ENCODE results near the gene EXOSC6. TPM values are rescaled to one million over a fixed set of nuclear protein-coding genes. Genes with fewer than 3 reads are reported as not detected.
"Not testable (repeated sequence)": the region's sequence is repeated elsewhere in the genome, so short reads cannot be mapped to it uniquely, and the experiment has no call there.

Gene EXOSC6
- total RNA-seq, 6 donors from 2014 or later = 16.8 to 32.8 (median 20.5) TPM

DNA sequence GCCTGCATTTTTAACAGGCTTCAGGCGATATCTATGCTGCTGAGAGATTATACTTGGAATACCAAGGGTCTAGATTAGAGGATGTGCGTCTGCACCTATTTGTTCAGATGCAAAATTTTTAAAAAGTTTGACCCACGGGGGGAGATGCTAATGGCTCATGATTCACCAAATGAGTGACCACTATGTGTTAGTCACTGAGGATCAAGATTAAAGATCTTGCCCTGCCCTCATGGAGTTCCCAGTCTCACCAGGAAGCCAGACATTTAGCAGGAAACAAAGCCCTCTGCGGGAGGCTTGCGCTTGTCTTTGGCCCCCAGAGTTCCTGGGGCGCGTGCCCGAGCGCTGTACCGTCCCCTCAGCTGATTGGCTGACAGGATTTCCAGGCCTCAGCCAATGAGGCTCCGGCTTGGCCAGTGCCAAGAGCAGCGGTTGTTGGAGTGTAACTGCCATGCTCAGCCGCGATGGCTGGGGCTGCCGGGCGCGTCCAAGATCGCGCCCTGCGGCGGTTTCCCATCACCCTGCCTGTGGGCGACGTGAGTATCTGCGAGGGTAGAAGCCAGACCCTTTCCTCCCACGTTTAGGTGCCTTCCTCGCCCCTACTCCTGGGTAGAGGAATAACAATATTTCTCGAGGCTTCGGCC, 42.8 kb upstream of the EXOSC6 start:
- 88 to 93% methylated on average over 22 to 28 of the region's 28 CpGs for WGBS, 2 donors
- no peaks in the 10 kb centered on the region for H3K36me3 ChIP-seq
- ATAC-seq (ENCODE audit: low FRiP score in 2 of 2) = no peak
- peaks cover 8 to 13% (median 10%) of the 10 kb centered on the region in 4 donors for H3K4me1 ChIP-seq
- no peaks in the 10 kb centered on the region for H3K27me3 ChIP-seq
- no peak overlapping the region for H3K27ac ChIP-seq
- no peak overlapping the region for H3K4me3 ChIP-seq
- H3K9me3 ChIP-seq = no peaks in the 10 kb centered on the region
- TF ChIP-seq, protein P1, sequence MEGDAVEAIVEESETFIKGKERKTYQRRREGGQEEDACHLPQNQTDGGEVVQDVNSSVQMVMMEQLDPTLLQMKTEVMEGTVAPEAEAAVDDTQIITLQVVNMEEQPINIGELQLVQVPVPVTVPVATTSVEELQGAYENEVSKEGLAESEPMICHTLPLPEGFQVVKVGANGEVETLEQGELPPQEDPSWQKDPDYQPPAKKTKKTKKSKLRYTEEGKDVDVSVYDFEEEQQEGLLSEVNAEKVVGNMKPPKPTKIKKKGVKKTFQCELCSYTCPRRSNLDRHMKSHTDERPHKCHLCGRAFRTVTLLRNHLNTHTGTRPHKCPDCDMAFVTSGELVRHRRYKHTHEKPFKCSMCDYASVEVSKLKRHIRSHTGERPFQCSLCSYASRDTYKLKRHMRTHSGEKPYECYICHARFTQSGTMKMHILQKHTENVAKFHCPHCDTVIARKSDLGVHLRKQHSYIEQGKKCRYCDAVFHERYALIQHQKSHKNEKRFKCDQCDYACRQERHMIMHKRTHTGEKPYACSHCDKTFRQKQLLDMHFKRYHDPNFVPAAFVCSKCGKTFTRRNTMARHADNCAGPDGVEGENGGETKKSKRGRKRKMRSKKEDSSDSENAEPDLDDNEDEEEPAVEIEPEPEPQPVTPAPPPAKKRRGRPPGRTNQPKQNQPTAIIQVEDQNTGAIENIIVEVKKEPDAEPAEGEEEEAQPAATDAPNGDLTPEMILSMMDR (IDR thresholded peaks at IDR 0.05) = no peak
- TF ChIP-seq POLR2AphosphoS5 (IDR thresholded peaks at IDR 0.05) (no peak), EP300 (IDR thresholded peaks at IDR 0.05) (no peak), POLR2A (IDR thresholded peaks at IDR 0.05) (no peak)
- DNase-seq = peak in 1 of 2 donors; percentile 74

DNA sequence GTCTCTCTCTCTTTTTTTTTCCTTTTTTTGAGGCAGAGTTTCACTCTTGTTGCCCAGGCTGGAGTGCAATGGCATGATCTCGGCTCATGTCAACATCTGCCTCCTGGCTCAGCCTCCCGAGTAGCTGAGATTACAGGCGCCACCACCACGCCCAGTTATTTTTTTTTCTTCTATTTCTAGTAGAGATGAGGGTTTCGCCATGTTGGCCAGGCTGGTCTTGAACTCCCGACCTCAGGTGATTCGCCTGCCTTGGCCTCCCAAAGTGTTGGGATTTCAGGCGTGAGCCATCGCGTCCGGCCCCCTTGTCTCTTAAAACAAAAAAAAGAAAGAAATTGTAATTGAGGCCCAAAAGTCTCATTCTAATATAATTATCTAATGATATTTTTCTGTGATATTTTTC, 40.4 kb upstream of the EXOSC6 start:
- H3K4me3 ChIP-seq; DNase-seq; ATAC-seq (ENCODE audit: low FRiP score in 2 of 2); H3K36me3 ChIP-seq; H3K9me3 ChIP-seq; H3K27me3 ChIP-seq; H3K27ac ChIP-seq: not testable (repeated sequence)
- peaks cover 10 to 23% (median 14%) of the 10 kb centered on the region in 4 donors for H3K4me1 ChIP-seq
- 95 to 96% methylated on average over 11 of the region's 11 CpGs for WGBS, 2 donors

DNA sequence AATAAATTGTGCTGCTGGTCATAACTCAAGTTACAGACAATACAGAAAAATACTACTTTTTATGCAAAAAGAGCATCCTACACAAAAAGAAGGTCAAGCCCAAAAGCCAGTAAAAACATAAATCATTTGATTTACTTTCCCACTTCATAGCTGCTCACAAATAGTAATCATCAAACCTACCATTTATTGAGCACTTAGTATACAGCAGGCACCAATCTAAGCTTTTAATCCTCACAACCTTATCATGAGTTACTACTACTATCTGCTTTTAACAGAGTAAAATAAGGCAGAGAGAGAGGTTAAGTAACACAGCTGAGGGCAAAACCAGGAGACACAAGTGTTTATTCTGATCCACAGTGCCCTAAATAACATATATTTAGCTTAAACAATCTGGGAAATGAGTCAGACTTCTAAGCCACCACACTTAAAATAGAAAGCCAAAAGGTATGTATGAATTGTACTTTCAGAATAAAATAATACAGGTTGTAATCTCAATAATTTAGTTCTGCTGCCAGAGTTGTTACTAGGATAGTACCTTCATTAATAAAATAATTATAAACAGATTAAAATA, 39.3 kb upstream of the EXOSC6 start:
- no peaks in the 10 kb centered on the region for H3K9me3 ChIP-seq
- H3K4me1 ChIP-seq = peaks cover 10 to 23% (median 14%) of the 10 kb centered on the region in 4 donors
- TF ChIP-seq EP300 (IDR thresholded peaks at IDR 0.05) (no peak), POLR2A (IDR thresholded peaks at IDR 0.05) (no peak), POLR2AphosphoS5 (IDR thresholded peaks at IDR 0.05) (no peak)
- TF ChIP-seq, protein P1 (IDR thresholded peaks at IDR 0.05) = no peak
- ATAC-seq (ENCODE audit: low FRiP score in 2 of 2) (no peak), DNase-seq (no peak)
- no peak overlapping the region for H3K4me3 ChIP-seq
- no peaks in the 10 kb centered on the region for H3K27me3 ChIP-seq
- H3K27ac ChIP-seq = no peak overlapping the region
- no peaks in the 10 kb centered on the region for H3K36me3 ChIP-seq

DNA sequence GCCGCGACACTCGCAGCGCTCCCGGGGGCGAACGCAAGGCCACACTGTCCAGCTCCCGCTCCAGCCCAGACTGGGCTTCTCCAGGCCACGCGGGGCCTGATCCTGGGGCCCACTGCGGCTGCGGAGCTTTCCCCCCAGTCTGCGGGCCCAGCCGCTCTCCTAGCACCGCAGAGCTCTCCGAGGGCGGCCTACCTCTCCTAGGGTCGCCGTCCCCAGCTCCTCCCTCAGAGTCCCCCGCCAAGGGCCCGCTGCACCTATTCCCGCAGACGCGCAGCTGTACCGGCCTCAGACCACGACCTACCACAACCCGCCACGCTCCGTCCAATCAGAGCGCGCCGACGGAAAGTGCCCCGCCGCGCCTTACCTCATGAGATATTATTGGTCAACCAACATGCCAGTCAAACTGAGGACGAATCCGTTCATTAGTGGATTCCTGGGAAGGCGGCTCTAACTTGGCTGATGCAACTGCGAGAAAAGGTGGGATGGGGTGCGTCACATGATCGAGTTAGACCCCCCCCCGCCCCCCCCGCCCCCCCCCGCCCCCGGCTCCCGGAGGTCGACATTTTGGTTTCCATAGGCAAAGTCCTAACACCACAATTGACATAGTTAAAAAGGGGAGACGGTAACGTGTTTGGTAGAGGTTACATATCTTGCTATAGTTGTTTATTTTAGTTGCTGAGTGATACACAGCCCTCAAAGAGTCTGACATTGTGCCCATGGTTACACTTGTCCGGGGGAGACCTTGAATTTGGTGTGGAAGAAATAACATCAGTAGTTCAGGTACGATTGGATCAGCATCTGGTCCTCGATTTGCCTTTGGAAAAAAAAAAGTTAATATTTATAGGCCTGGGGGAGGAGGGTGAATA, 37.7 kb upstream of the EXOSC6 start, which contains the start of gene AARS1:
TSS of gene AARS1 (minus strand) at position 278 of the 866 bp plus-strand sequence. CDS start 6,743 bp downstream, outside the sequence.
- H3K36me3 ChIP-seq = peaks cover 0 to 3% (median 2%) of the 10 kb centered on the region in 4 donors
- H3K4me3 ChIP-seq = peak within 1 kb of the TSS; percentile 79 to 98 (median 82)
- H3K27me3 ChIP-seq = no peaks in the 10 kb centered on the region
- ATAC-seq (ENCODE audit: low FRiP score in 2 of 2) (peak; percentile 99), DNase-seq (peak; percentile 96 to 97)
- H3K27ac ChIP-seq = peak within 1 kb of the TSS; percentile 92 to 96 (median 94)
- WGBS, 2 donors = 1 to 2% methylated on average over 25 to 51 of the region's 53 CpGs
- TF ChIP-seq EP300 (IDR thresholded peaks at IDR 0.05) = no peak
- TF ChIP-seq POLR2A (IDR thresholded peaks at IDR 0.05) = peak; percentile 16 to 97 (median 92)
- TF ChIP-seq POLR2AphosphoS5 (IDR thresholded peaks at IDR 0.05) = peak; percentile 85 to 96
- TF ChIP-seq, protein P1 (IDR thresholded peaks at IDR 0.05) = peak in 3 of 6 experiments; percentile 7 to 42 (median 22)
- H3K4me1 ChIP-seq = peaks cover 10 to 23% (median 14%) of the 10 kb centered on the region in 4 donors
- no peaks in the 10 kb centered on the region for H3K9me3 ChIP-seq

DNA sequence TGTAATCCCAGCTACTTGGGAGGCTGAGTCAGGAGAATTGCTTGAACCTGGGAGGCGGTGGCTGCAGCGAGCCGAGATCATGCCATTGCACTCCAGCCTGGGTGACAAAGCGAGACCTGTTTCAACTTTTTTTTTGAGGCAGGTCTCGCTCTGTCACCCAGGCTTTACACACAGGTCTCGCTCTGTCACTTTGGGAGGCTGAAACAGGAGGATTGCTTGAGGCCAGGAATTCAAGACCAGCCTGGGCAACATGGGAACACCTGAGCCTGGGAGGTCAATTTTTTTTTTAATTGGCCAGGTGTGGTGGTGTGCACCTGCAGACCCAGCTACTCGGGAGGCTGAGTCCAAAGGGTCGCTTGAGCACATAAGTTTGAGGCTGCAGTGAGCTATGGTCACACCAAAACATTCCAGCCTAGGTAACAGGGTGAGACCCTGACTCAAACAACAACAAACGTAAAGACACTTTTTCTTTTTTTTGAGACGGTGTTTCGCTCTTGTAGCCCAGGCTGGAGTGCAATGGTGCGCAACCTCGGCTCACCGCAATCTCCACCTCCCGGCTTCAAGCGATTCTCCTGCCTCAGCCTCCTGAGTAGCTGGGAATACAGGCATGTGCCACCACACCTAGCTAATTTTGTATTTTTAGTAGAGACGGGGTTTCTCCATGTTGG, 35.7 kb upstream of the EXOSC6 start:
- not testable (repeated sequence) for DNase-seq; H3K27me3 ChIP-seq; ATAC-seq (ENCODE audit: low FRiP score in 2 of 2); H3K9me3 ChIP-seq
- WGBS, 2 donors = 94 to 98% methylated on average over 17 of the region's 17 CpGs
- H3K4me3 ChIP-seq = peak overlapping the region in 2 of 4 donors; percentile 79 to 82
- peaks cover 10 to 23% (median 14%) of the 10 kb centered on the region in 4 donors for H3K4me1 ChIP-seq
- peaks cover 0 to 23% (median 16%) of the 10 kb centered on the region in 4 donors for H3K36me3 ChIP-seq
- peak overlapping the region in 1 of 4 donors; percentile 14 for H3K27ac ChIP-seq
